Endothelial cell of umbilical vein (primary cell): ENCODE results near the gene PPFIBP1. TPM values are rescaled to one million over a fixed set of nuclear protein-coding genes. Genes with fewer than 3 reads are reported as not detected.

Experiments used
- BruUV-seq: library from RNA; stranded (reverse); fragments of 400-500 nt; replicated peaks from 2 replicates; lab custom pipeline; 2021; lab: Mats Ljungman, UMichigan
- CTCF ChIA-PET: fragments of 300-600, 350-600 bp; sonication (Branson Sonifier 250); formaldehyde crosslinking; loops from one replicate; lab custom pipeline; 2021; ENCODE audit warnings: antibody characterized with exemption, inconsistent platforms; lab: Charles Lee
- POLR2A ChIA-PET: fragments of 300-600, 350-600 bp; sonication (Branson Sonifier 250); formaldehyde crosslinking; loops from one replicate; lab custom pipeline; 2021; ENCODE audit warnings: antibody characterized with exemption, inconsistent platforms; lab: Charles Lee
- DNase-seq: peaks from one replicate; pipeline ENCODE4 v3.0.0-alpha.2; 2011; ENCODE audit warnings: low read depth, low spot score
- FAIRE-seq: peaks from 2 replicates; lab custom pipeline; 2011; peaks lifted over from hg19 to GRCh38; lab: Jason Lieb, UNC
- H2AFZ ChIP-seq: 2 replicates; pipeline ENCODE4 v1.6.0; 2012; ENCODE audit warnings: low read depth, low read length, control low read depth, inconsistent platforms
- H3K27ac ChIP-seq: 2 replicates; pipeline ENCODE4 v1.5.1; 2011; ENCODE audit warnings: low read depth, mild to moderate bottlenecking, control low read depth, low read length, moderate library complexity; ENCODE audit not compliant: insufficient read depth
- H3K27me3 ChIP-seq, 2 experiments: 2 replicates each; pipeline versions ENCODE4 v1.6.0 to v1.6.1; 2011; ENCODE audit warnings: low read length in 2 of 2, mixed read lengths in 1 of 2; ENCODE audit not compliant: control insufficient read depth in 2 of 2, insufficient read depth in 2 of 2
- H3K36me3 ChIP-seq, 2 experiments: 2 replicates in 1 of 2; 3 replicates in 1 of 2; pipeline ENCODE4 v1.5.1; 2011; ENCODE audit warnings: low read length in 2 of 2, mild to moderate bottlenecking in 1 of 2, moderate library complexity in 1 of 2; ENCODE audit not compliant: control insufficient read depth in 2 of 2, insufficient read depth in 2 of 2; ENCODE audit errors: extremely low read depth in 1 of 2
- H3K4me1 ChIP-seq: 3 replicates; pipeline ENCODE4 v1.5.1; 2011; ENCODE audit warnings: mild to moderate bottlenecking, low read length; ENCODE audit not compliant: control insufficient read depth, insufficient read depth; ENCODE audit errors: extremely low read depth
- H3K4me2 ChIP-seq: 2 replicates; pipeline ENCODE4 v1.6.1; 2011; ENCODE audit warnings: low read length, control low read depth, mixed read lengths; ENCODE audit not compliant: insufficient read depth
- H3K4me3 ChIP-seq, 3 experiments: fragments of 200-600 bp in 1 of 3; sonication (generic), shearing (Covaris generic) in 1 of 3; replicated peaks in 1 of 3; 2 replicates each; pipeline ENCODE4 v1.5.1; 2011 to 2016; ENCODE audit warnings: control low read depth in 3 of 3, low read length in 3 of 3, mild to moderate bottlenecking in 2 of 3, inconsistent platforms in 1 of 3, low read depth in 1 of 3, moderate library complexity in 1 of 3; ENCODE audit not compliant: insufficient read depth in 1 of 3
- H3K79me2 ChIP-seq: 2 replicates; pipeline ENCODE4 v1.6.0; 2012; ENCODE audit warnings: low read length, inconsistent platforms; ENCODE audit not compliant: control insufficient read depth, insufficient read depth
- H3K9ac ChIP-seq: replicated peaks from 2 replicates; pipeline ENCODE3; 2011; ENCODE audit warnings: low read length, control low read depth; ENCODE audit not compliant: insufficient read depth; ENCODE audit errors: extremely low read depth
- H3K9me1 ChIP-seq: replicated peaks from 3 replicates; pipeline ENCODE4 v1.6.0; 2011; ENCODE audit warnings: mild to moderate bottlenecking, low read length; ENCODE audit not compliant: control insufficient read depth, insufficient read depth; ENCODE audit errors: extremely low read depth
- H3K9me3 ChIP-seq: replicated peaks from 2 replicates; pipeline ENCODE4 v1.5.1; 2012; ENCODE audit warnings: low read length, inconsistent platforms; ENCODE audit not compliant: control insufficient read depth, insufficient read depth
- H4K20me1 ChIP-seq: replicated peaks from 2 replicates; pipeline ENCODE3; 2011; ENCODE audit warnings: mild to moderate bottlenecking, low read length; ENCODE audit not compliant: control insufficient read depth, insufficient read depth; ENCODE audit errors: extremely low read depth
- EZH2 ChIP-seq: IDR thresholded peaks from 2 replicates; pipeline ENCODE4 v1.6.1; 2012; ENCODE audit warnings: borderline replicate concordance, low read depth, mild to moderate bottlenecking, moderate library complexity, low read length, inconsistent platforms; ENCODE audit not compliant: severe bottlenecking
- FOS ChIP-seq: IDR thresholded peaks from 2 replicates; pipeline ENCODE4 v1.6.1; 2011; ENCODE audit warnings: mild to moderate bottlenecking, low read length, moderate library complexity, borderline replicate concordance; ENCODE audit not compliant: insufficient read depth
- GATA2 ChIP-seq: IDR thresholded peaks from 2 replicates; pipeline ENCODE4 v1.7.0; 2011; ENCODE audit warnings: low read depth, mild to moderate bottlenecking, moderate library complexity, mixed read lengths, low read length; ENCODE audit not compliant: insufficient read length, insufficient read depth
- JUN ChIP-seq: IDR thresholded peaks from 2 replicates; pipeline ENCODE4 v1.6.1; 2011; ENCODE audit warnings: borderline replicate concordance, low read depth; ENCODE audit not compliant: insufficient read length, insufficient read depth
- MYC ChIP-seq: IDR thresholded peaks from one replicate; pipeline ENCODE4 v1.6.1; 2011; ENCODE audit warnings: mild to moderate bottlenecking, low read depth, low read length
- POLR2A ChIP-seq: IDR thresholded peaks from 2 replicates; pipeline ENCODE4 v1.6.1; 2012; ENCODE audit warnings: low read depth, mild to moderate bottlenecking, control low read depth, low read length
- POLR2AphosphoS5 ChIP-seq: IDR thresholded peaks from 2 replicates; pipeline ENCODE4 v1.6.1; 2012; ENCODE audit warnings: low read depth, mild to moderate bottlenecking, control low read depth, low read length, moderate library complexity; ENCODE audit not compliant: insufficient read depth
- dilution Hi-C: fragments of 300-500 bp; cut with MboI; formaldehyde crosslinking; loops from one replicate; pipeline ENCODE4 v1.15.0; 2019; ENCODE audit warnings: low sequenced_read_pairs; ENCODE audit not compliant: extremely low pct_ligation_motif_present
- intact Hi-C: fragments of 100-400 bp; cut with micrococcal nuclease; formaldehyde crosslinking; loops from one replicate; pipeline ENCODE4 v1.10.0; 2022
- polyA plus RNA-seq, 4 experiments: library from polyadenylated mRNA; depleted of rRNA in 3 of 4; stranded (reverse) in 3 of 4; unstranded in 1 of 4; fragments of >200 nt; gene quantifications; 2 replicates each; pipeline versions ENCODE4 v1.2.1 to v1.2.3, GENCODE V29; 2011 to 2012; ENCODE audit warnings: missing spikeins in 1 of 4
- total RNA-seq: library from RNA; stranded (reverse); gene quantifications from 2 replicates; pipeline ENCODE4 v1.2.3, GENCODE V29; 2021
- TF ChIP-seq, protein P1 (sequence below), 2 donors: IDR thresholded peaks; 1 replicate in 1 of 2; 2 replicates in 1 of 2; pipeline ENCODE4 v1.5.1; 2011; ENCODE audit warnings: low read length in 2 of 2, mild to moderate bottlenecking in 2 of 2, moderate library complexity in 2 of 2, control low read depth in 1 of 2, inconsistent platforms in 1 of 2, low read depth in 1 of 2; ENCODE audit not compliant: insufficient read depth in 1 of 2; ENCODE audit errors: extremely low read depth in 1 of 2
- TF ChIP-seq, protein P2 (sequence below): IDR thresholded peaks from 2 replicates; pipeline ENCODE4 v1.6.1; 2011; ENCODE audit not compliant: insufficient read depth, insufficient read length

PPFIBP1 gene
- total and polyA plus RNA-seq, 2 donors (not counting 3 experiments of a cell fraction or from before 2014, with no cell fraction given): 45.5 to 154 TPM

DNA sequence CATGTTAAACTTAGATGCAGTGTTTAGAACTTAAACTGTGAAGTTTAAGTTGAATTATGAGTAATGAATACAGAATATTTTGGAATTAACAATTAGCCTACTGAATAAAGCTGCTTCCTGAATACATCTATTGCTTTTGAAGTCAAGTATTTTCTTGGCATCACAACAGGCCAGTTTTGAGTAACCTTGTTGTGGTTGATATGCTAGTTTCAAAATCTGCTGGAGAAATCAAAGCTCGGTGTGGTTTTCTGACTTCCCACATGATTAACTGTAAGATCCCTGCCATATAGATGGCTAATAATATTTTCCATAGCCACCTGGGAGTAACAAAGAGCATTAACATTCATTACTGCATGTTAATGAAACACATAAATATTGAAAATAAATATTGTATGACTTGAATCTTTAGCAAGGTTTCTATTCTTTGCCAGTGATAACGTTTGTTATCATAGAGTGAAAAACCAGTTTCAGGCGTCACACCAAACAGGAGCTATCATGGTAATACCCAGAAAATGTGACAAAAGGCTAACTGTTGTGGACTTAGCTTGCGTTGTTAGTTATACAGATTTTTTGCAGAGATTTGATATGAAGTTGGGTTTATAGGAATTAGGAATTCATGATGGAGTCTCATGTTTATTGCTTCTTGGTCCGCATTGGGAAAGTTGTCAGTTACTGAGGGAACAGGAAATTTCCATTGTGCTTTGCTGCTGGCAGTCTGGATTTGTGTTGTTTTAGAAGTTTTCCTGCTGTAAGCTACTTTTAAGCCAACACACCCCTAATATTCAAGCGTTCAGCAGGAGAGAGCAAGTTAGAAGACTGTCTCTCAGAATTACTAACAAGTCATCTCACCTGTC lies 32.1 kb downstream of the PPFIBP1 start:
- TF ChIP-seq GATA2 (no peak), POLR2AphosphoS5 (no peak), FOS (no peak), POLR2A (peak; percentile 31)
- POLR2A ChIA-PET: interaction anchor here (1.1 to 2.1 kb wide), 3 partner anchors 18 to 95 kb away, joined by 3 to 11 read pairs (median 7); partner anchors contain the start of gene PPFIBP1
- CTCF ChIA-PET: interaction anchor here (0.5 to 3.1 kb wide), 17 partner anchors 9 to 555 kb away, joined by 3 to 18 read pairs (median 5); partner anchors contain the start of gene PPFIBP1

DNA sequence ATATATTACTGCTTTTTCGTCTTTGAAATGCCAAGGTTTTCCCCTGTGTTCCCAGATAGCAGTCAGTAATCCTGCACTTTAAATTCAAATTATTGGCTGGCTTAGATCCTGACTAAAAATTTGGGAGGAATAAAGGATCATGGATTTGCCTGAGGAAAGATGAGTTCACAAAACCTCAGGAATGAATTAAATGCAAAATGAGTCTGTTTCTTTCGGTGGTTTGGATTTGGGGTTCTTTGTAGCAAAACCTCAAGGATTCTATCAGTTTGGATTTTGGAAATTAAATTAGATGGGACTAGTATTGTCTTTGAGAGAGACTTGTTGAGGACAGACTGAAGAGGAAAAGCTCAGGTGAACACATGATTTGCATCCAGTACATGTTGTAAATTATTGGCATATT lies 36.1 kb downstream of the PPFIBP1 start:
- Histone ChIP-seq H3K79me2 (peaks cover 95% of the 10 kb centered on the region), H3K9ac (no peak overlapping the region), H3K4me1 (peaks cover 54% of the 10 kb centered on the region), H2AFZ (no peak overlapping the region), H3K36me3 (no peaks in the 10 kb centered on the region), H3K4me2 (no peak overlapping the region), H3K27me3 (no peaks in the 10 kb centered on the region), H4K20me1 (no peaks in the 10 kb centered on the region), H3K9me3 (no peaks in the 10 kb centered on the region), H3K9me1 (no peaks in the 10 kb centered on the region), H3K4me3 (no peak overlapping the region), H3K27ac (no peak overlapping the region)
- BruUV-seq: no TSS peak
- ChIA-PET POLR2A (no interaction called here), CTCF (interaction anchor here (1.8 to 2.9 kb wide), 2 partner anchors 126 to 136 kb away, joined by 5 to 10 read pairs; no protein-coding TSS in a partner anchor)
- intact Hi-C loops (no loop called here), dilution Hi-C loops (no loop called here)
- no peak for TF ChIP-seq GATA2
- no peak for TF ChIP-seq FOS
- TF ChIP-seq EZH2: no peak
- TF ChIP-seq, protein P1, sequence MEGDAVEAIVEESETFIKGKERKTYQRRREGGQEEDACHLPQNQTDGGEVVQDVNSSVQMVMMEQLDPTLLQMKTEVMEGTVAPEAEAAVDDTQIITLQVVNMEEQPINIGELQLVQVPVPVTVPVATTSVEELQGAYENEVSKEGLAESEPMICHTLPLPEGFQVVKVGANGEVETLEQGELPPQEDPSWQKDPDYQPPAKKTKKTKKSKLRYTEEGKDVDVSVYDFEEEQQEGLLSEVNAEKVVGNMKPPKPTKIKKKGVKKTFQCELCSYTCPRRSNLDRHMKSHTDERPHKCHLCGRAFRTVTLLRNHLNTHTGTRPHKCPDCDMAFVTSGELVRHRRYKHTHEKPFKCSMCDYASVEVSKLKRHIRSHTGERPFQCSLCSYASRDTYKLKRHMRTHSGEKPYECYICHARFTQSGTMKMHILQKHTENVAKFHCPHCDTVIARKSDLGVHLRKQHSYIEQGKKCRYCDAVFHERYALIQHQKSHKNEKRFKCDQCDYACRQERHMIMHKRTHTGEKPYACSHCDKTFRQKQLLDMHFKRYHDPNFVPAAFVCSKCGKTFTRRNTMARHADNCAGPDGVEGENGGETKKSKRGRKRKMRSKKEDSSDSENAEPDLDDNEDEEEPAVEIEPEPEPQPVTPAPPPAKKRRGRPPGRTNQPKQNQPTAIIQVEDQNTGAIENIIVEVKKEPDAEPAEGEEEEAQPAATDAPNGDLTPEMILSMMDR (IDR thresholded peaks at IDR 0.05; ENCODE audit: extremely low read depth in 1 of 2, insufficient read depth in 1 of 2, low read depth in 1 of 2, low read length in 2 of 2): no peak
- no peak for TF ChIP-seq MYC
- no peak for TF ChIP-seq POLR2AphosphoS5
- TF ChIP-seq JUN: no peak
- TF ChIP-seq, protein P2, sequence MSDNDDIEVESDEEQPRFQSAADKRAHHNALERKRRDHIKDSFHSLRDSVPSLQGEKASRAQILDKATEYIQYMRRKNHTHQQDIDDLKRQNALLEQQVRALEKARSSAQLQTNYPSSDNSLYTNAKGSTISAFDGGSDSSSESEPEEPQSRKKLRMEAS: no peak
- no peak for TF ChIP-seq POLR2A
- DNase-seq (no peak), FAIRE-seq (no peak)

More for the DNA sequence above, 32.1 kb downstream of the PPFIBP1 start:
- Histone ChIP-seq H3K36me3 (no peaks in the 10 kb centered on the region), H3K4me3 (peak overlapping the region in 1 of 3 experiments; percentile 53), H3K9ac (peak overlapping the region; percentile 58), H4K20me1 (no peaks in the 10 kb centered on the region), H2AFZ (no peak overlapping the region), H3K9me1 (no peaks in the 10 kb centered on the region), H3K79me2 (peaks cover 99% of the 10 kb centered on the region), H3K4me2 (peak overlapping the region; percentile 89), H3K27ac (peak overlapping the region; percentile 70), H3K9me3 (no peaks in the 10 kb centered on the region), H3K4me1 (peaks cover 73% of the 10 kb centered on the region), H3K27me3 (no peaks in the 10 kb centered on the region)
- FAIRE-seq (peak; percentile 65), DNase-seq (peak; percentile 91)
- dilution Hi-C loops: no loop called here
- intact Hi-C loops: loop anchor here (2.0 kb wide), 1 partner anchor 19 kb away; no protein-coding TSS in a partner anchor
- BruUV-seq: no TSS peak
